ENCODE results near the gene CSK.

GRCh38 chr15:74793135-74794028 lies 11.5 kb downstream of the CSK start:
- TF ChIP-seq EP300 (IDR thresholded peaks at IDR 0.05; ENCODE audit: borderline replicate concordance in 1 of 2, low read depth in 1 of 2, low read length in 1 of 2) (no peak), TCF12 (IDR thresholded peaks at IDR 0.05) (no peak), CTCF (IDR thresholded peaks at IDR 0.05) (no peak; the same call in 1 of the 2 replicates), FOSL2 (IDR thresholded peaks at IDR 0.05; ENCODE audit: borderline replicate concordance, low read depth) (no peak), POLR2AphosphoS5 (IDR thresholded peaks at IDR 0.05; ENCODE audit: low read depth, low read length) (no peak), ZBTB33 (IDR thresholded peaks at IDR 0.05; ENCODE audit: borderline replicate concordance, low read depth) (no peak), CHD2 (IDR thresholded peaks at IDR 0.05; ENCODE audit: low read length, partially characterized antibody) (no peak), TAF1 (IDR thresholded peaks at IDR 0.05; ENCODE audit: borderline replicate concordance, low read depth, low read length) (no peak)
- TF ChIP-seq, protein P1, sequence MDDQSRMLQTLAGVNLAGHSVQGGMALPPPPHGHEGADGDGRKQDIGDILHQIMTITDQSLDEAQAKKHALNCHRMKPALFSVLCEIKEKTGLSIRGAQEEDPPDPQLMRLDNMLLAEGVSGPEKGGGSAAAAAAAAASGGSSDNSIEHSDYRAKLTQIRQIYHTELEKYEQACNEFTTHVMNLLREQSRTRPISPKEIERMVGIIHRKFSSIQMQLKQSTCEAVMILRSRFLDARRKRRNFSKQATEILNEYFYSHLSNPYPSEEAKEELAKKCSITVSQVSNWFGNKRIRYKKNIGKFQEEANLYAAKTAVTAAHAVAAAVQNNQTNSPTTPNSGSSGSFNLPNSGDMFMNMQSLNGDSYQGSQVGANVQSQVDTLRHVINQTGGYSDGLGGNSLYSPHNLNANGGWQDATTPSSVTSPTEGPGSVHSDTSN (IDR thresholded peaks at IDR 0.05), result no peak
- TF ChIP-seq, protein P2, sequence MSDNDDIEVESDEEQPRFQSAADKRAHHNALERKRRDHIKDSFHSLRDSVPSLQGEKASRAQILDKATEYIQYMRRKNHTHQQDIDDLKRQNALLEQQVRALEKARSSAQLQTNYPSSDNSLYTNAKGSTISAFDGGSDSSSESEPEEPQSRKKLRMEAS (IDR thresholded peaks at IDR 0.05; ENCODE audit: low read depth), result no peak
